Natural killer cell (primary cell): ENCODE data around the gene CUX1. TPM values are rescaled to one million over a fixed set of nuclear protein-coding genes. Genes with fewer than 3 reads are reported as not detected.

ENCODE experiments used
- ATAC-seq, 3 donors: fragments of 150-1000 bp in 2 of 3; fragments of 200-7000 bp in 1 of 3; cut with Tn5 transposase; 1 replicate in 1 of 3; 2 replicates in 2 of 3; pipeline ENCODE4 v1.10.0; 2021; ENCODE audit warnings: mild to moderate bottlenecking in 2 of 3, moderate library complexity in 2 of 3
- DNase-seq, 2 donors: peaks; one replicate each; pipeline versions ENCODE4 v3.0.0 to v3.0.0-alpha.2; 2013 to 2021; ENCODE audit warnings: mixed read lengths in 1 of 2
- H3K27ac ChIP-seq: one replicate; pipeline ENCODE4 v1.5.1; 2013; ENCODE audit warnings: mild to moderate bottlenecking, low read length
- H3K27me3 ChIP-seq: one replicate; pipeline ENCODE4 v1.6.1; 2013; ENCODE audit warnings: low read length; ENCODE audit not compliant: control insufficient read depth, insufficient read depth
- H3K36me3 ChIP-seq: one replicate; pipeline ENCODE4 v1.6.1; 2013; ENCODE audit warnings: low read length; ENCODE audit not compliant: control insufficient read depth, insufficient read depth
- H3K4me1 ChIP-seq: one replicate; pipeline ENCODE4 v1.6.1; 2013; ENCODE audit warnings: low read length; ENCODE audit not compliant: control insufficient read depth, insufficient read depth
- H3K4me3 ChIP-seq: one replicate; pipeline ENCODE4 v1.5.1; 2013; ENCODE audit warnings: low read length
- H3K9me3 ChIP-seq: one replicate; pipeline ENCODE4 v1.6.1; 2013; ENCODE audit warnings: low read length; ENCODE audit not compliant: control insufficient read depth, insufficient read depth
- H3K27ac Mint-ChIP-seq, 2 donors: one replicate each; pipeline ENCODE4 v1.8.0; 2022; ENCODE audit warnings: mild to moderate bottlenecking in 2 of 2, mixed read lengths in 2 of 2, moderate library complexity in 1 of 2
- H3K27me3 Mint-ChIP-seq, 2 donors: one replicate each; pipeline ENCODE4 v1.8.0; 2022; ENCODE audit warnings: low read depth in 2 of 2, mixed read lengths in 2 of 2
- H3K36me3 Mint-ChIP-seq: one replicate; pipeline ENCODE4 v1.8.0; 2022; ENCODE audit warnings: mixed read lengths
- H3K4me1 Mint-ChIP-seq, 2 donors: one replicate each; pipeline ENCODE4 v1.8.0; 2022; ENCODE audit warnings: mixed read lengths in 2 of 2
- H3K4me3 Mint-ChIP-seq: one replicate; pipeline ENCODE4 v1.8.0; 2022; ENCODE audit warnings: mild to moderate bottlenecking, moderate library complexity, mixed read lengths
- H3K9me3 Mint-ChIP-seq, 2 donors: one replicate each; pipeline ENCODE4 v1.8.0; 2022; ENCODE audit warnings: mixed read lengths in 2 of 2
- WGBS: methylation state at CpG from one replicate; pipeline ENCODE4 v1.1.7; 2013; ENCODE audit warnings: missing lambda C conversion rate; ENCODE audit not compliant: insufficient coverage; 5-methylcytosine and 5-hydroxymethylcytosine counted together
- intact Hi-C: fragments of 100-400 bp; cut with micrococcal nuclease; formaldehyde crosslinking; loops from one replicate; pipeline ENCODE4 v1.14.2; 2022
- total RNA-seq, 4 donors: library from RNA; stranded (reverse); fragments of 120-200 nt in 1 of 4; gene quantifications; one replicate each; pipeline versions ENCODE4 v1.2.3 to v1.2.4, GENCODE V29; 2013 to 2022
- TF ChIP-seq, protein P1 (sequence below): fragments of 200-600 bp; IDR thresholded peaks from one replicate; pipeline ENCODE4 v1.8.0; 2022; ENCODE audit warnings: antibody characterized with exemption

Gene CUX1
- total RNA-seq, 3 donors from 2014 or later (not counting 1 experiment from before 2014, with no cell fraction given), result 59.8 to 77.4 (median 73.6) TPM

DNA sequence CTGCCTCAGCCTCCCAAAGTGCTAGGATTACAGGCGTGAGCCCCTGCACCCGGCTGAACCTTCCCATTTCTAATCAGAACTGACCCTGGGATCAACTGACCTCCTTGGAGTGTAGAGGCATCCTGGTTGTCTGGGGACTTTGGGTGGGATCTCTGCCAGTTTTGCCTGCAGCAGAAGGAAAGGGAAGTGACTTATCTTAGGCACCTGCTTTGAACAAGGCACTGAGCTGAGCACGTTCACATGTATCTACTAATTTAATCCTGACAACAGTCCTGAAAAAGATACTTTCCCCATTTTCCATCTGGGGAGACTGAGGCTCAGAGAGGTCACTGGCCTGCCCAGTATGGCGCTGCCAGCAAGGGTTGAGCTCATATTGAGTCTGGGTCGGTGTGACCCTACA is 153.4 kb downstream of the CUX1 start:
- H3K27ac Mint-ChIP-seq, result no peak overlapping the region
- DNase-seq (no peak), ATAC-seq (no peak)
- no peaks in the 10 kb centered on the region for H3K9me3 ChIP-seq
- H3K27me3 ChIP-seq, result no peaks in the 10 kb centered on the region
- H3K4me3 ChIP-seq, result no peak overlapping the region
- WGBS, result 94% methylated on average over 5 of the region's 5 CpGs
- peaks cover 0 to 6% of the 10 kb centered on the region in 2 donors for H3K4me1 Mint-ChIP-seq
- intact Hi-C loops, result no loop called here
- H3K36me3 Mint-ChIP-seq, result no peaks in the 10 kb centered on the region
- H3K4me1 ChIP-seq, result no peaks in the 10 kb centered on the region
- H3K27ac ChIP-seq, result no peak overlapping the region
- H3K27me3 Mint-ChIP-seq, result no peaks in the 10 kb centered on the region
- no peaks in the 10 kb centered on the region for H3K36me3 ChIP-seq
- H3K4me3 Mint-ChIP-seq, result no peak overlapping the region
- H3K9me3 Mint-ChIP-seq, result no peaks in the 10 kb centered on the region
- TF ChIP-seq, protein P1, sequence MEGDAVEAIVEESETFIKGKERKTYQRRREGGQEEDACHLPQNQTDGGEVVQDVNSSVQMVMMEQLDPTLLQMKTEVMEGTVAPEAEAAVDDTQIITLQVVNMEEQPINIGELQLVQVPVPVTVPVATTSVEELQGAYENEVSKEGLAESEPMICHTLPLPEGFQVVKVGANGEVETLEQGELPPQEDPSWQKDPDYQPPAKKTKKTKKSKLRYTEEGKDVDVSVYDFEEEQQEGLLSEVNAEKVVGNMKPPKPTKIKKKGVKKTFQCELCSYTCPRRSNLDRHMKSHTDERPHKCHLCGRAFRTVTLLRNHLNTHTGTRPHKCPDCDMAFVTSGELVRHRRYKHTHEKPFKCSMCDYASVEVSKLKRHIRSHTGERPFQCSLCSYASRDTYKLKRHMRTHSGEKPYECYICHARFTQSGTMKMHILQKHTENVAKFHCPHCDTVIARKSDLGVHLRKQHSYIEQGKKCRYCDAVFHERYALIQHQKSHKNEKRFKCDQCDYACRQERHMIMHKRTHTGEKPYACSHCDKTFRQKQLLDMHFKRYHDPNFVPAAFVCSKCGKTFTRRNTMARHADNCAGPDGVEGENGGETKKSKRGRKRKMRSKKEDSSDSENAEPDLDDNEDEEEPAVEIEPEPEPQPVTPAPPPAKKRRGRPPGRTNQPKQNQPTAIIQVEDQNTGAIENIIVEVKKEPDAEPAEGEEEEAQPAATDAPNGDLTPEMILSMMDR, result no peak

DNA sequence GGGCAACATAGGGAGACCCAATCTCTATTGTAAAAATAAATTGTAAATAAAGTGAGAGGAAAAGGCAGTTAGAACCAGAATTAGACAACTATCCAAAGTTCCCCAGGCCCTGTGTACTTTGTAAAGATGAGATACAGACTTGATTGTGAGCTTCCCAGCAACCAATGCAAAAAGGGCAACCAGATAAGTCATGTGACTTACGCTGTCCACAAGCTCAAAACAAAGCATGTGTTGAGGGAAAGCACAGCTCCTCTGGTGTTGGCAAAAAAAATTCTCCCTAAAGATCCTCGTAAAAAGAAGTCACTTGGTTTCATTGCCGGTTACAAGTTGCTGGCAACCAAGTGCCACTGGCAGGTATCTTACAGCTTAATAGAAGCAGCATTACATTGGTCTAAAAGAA is 154.0 kb downstream of the CUX1 start:
- no peak for ATAC-seq
- Histone ChIP-seq H3K4me1 (no peaks in the 10 kb centered on the region), H3K4me3 (no peak overlapping the region), H3K36me3 (no peaks in the 10 kb centered on the region), H3K27ac (no peak overlapping the region), H3K9me3 (no peaks in the 10 kb centered on the region), H3K27me3 (no peaks in the 10 kb centered on the region)
- no peak for DNase-seq
- intact Hi-C loops, result no loop called here
- H3K9me3 Mint-ChIP-seq, result no peaks in the 10 kb centered on the region
- H3K4me1 Mint-ChIP-seq, result peaks cover 0 to 6% of the 10 kb centered on the region in 2 donors
- no peak overlapping the region for H3K4me3 Mint-ChIP-seq
- no peaks in the 10 kb centered on the region for H3K27me3 Mint-ChIP-seq
- TF ChIP-seq, protein P1, result no peak
- no peak overlapping the region for H3K27ac Mint-ChIP-seq
- WGBS, result 97% methylated on average over 3 of the region's 3 CpGs
- no peaks in the 10 kb centered on the region for H3K36me3 Mint-ChIP-seq

DNA sequence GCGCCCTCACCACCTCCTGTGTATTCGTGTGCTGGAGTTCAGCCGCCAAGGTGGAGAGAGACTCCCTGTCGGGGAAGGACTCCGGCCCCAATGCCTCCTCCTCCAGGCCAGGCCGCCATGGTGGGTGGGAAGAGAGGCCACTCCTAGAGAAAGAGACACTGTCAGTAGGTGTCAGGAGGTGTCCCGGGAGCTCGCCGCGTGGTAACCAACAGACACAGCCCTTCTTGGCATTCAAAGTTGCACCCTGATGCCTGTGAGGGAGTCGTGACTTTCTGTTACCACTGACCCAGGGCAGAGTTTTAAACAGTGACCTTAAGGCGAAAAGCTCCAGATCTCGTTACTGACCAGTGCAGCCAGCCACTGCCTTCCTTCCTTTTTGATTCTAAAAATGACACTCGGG is 155.2 kb downstream of the CUX1 start:
- TF ChIP-seq, protein P1, result no peak
- H3K27ac Mint-ChIP-seq, result no peak overlapping the region
- no peaks in the 10 kb centered on the region for H3K27me3 ChIP-seq
- no peak overlapping the region for H3K27ac ChIP-seq
- H3K4me1 Mint-ChIP-seq, result peaks cover 5 to 6% of the 10 kb centered on the region in 2 donors
- H3K4me3 Mint-ChIP-seq, result no peak overlapping the region
- no peak overlapping the region for H3K4me3 ChIP-seq
- H3K36me3 ChIP-seq, result no peaks in the 10 kb centered on the region
- H3K4me1 ChIP-seq, result no peaks in the 10 kb centered on the region
- no peaks in the 10 kb centered on the region for H3K36me3 Mint-ChIP-seq
- no peaks in the 10 kb centered on the region for H3K9me3 ChIP-seq
- DNase-seq (no peak), ATAC-seq (no peak)
- 91% methylated on average over 14 of the region's 14 CpGs for WGBS
- intact Hi-C loops, result no loop called here
- no peaks in the 10 kb centered on the region for H3K9me3 Mint-ChIP-seq
- no peaks in the 10 kb centered on the region for H3K27me3 Mint-ChIP-seq

DNA sequence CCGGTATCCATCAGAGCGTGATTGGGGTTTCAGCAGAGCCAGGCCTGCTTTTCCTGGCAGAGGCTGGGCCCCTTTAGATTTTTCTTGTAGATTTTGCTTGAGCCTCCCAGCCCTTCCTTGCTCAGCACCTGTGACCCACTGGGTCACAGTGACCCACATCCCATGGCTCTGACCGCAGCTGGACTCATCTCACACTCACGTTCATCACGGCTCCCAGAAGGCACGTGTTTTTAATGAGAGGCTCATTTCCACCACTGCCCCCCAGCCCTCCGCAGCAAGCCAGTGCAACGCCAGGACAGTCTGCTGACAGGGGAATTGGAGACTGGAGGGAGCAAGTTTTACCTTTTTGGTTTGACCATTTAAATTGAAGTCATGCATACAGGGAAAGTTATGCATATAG is 155.7 kb downstream of the CUX1 start:
- no peak for ATAC-seq
- no peak overlapping the region for H3K4me3 ChIP-seq

More for the DNA sequence above, 155.7 kb downstream of the CUX1 start:
- Mint-ChIP-seq H3K27me3 (no peaks in the 10 kb centered on the region), H3K4me1 (peaks cover 1 to 5% of the 10 kb centered on the region in 2 donors), H3K9me3 (no peaks in the 10 kb centered on the region), H3K4me3 (no peak overlapping the region), H3K36me3 (no peaks in the 10 kb centered on the region), H3K27ac (no peak overlapping the region)
- no peaks in the 10 kb centered on the region for H3K9me3 ChIP-seq
- H3K36me3 ChIP-seq, result no peaks in the 10 kb centered on the region
- TF ChIP-seq, protein P1, result no peak
- no peaks in the 10 kb centered on the region for H3K27me3 ChIP-seq
- intact Hi-C loops, result no loop called here
- no peaks in the 10 kb centered on the region for H3K4me1 ChIP-seq
- H3K27ac ChIP-seq, result no peak overlapping the region
- DNase-seq, result no peak
- 97% methylated on average over 8 of the region's 8 CpGs for WGBS
